CD14-positive monocyte (primary cell): ENCODE measurements around the gene KHDC4. TPM values are rescaled to one million over a fixed set of nuclear protein-coding genes. Genes with fewer than 3 reads are reported as not detected.

ENCODE experiments used
- DNase-seq, 3 donors: peaks; one replicate each; pipeline ENCODE4 v3.0.0-alpha.2; 2011 to 2022
- H2AFZ ChIP-seq: 2 replicates; pipeline ENCODE4 v1.6.0; 2012; ENCODE audit warnings: mild to moderate bottlenecking, low read depth, low read length, inconsistent platforms; ENCODE audit not compliant: insufficient read depth, poor library complexity, severe bottlenecking
- H3K27ac ChIP-seq, 2 donors: 1 replicate in 1 of 2; 2 replicates in 1 of 2; pipeline ENCODE4 v1.5.1; 2012 to 2013; ENCODE audit warnings: low read length in 2 of 2, control low read depth in 1 of 2, inconsistent platforms in 1 of 2, low read depth in 1 of 2, mild to moderate bottlenecking in 1 of 2
- H3K27me3 ChIP-seq, 2 donors: one replicate each; pipeline versions ENCODE4 v1.6.0 to v1.6.1; 2011 to 2013; ENCODE audit warnings: low read length in 2 of 2; ENCODE audit not compliant: control insufficient read depth in 2 of 2, insufficient read depth in 2 of 2
- H3K36me3 ChIP-seq, 2 donors: replicated peaks in 1 of 2; 1 replicate in 1 of 2; 2 replicates in 1 of 2; pipeline versions ENCODE4 v1.5.1 to v1.6.1; 2012 to 2013; ENCODE audit warnings: low read length in 2 of 2, control low read depth in 1 of 2, inconsistent platforms in 1 of 2, mild to moderate bottlenecking in 1 of 2; ENCODE audit not compliant: insufficient read depth in 2 of 2, control insufficient read depth in 1 of 2
- H3K4me1 ChIP-seq, 2 donors: 1 replicate in 1 of 2; 2 replicates in 1 of 2; pipeline versions ENCODE4 v1.5.1 to v1.6.1; 2012 to 2013; ENCODE audit warnings: low read length in 2 of 2, control low read depth in 1 of 2, inconsistent platforms in 1 of 2, mild to moderate bottlenecking in 1 of 2, moderate library complexity in 1 of 2; ENCODE audit not compliant: insufficient read depth in 2 of 2, control insufficient read depth in 1 of 2
- H3K4me2 ChIP-seq: replicated peaks from 2 replicates; pipeline ENCODE3; 2012; ENCODE audit warnings: low read length, moderate library complexity, mild to moderate bottlenecking; ENCODE audit not compliant: poor library complexity, severe bottlenecking; ENCODE audit errors: extremely low read depth
- H3K4me3 ChIP-seq, 3 experiments: fragments of 200-600 bp in 1 of 3; sonication (generic) in 1 of 3; replicated peaks in 1 of 3; 1 replicate in 2 of 3; 2 replicates in 1 of 3; pipeline ENCODE4 v1.5.1; 2011 to 2013; ENCODE audit warnings: low read length in 3 of 3, mild to moderate bottlenecking in 3 of 3, control low read depth in 2 of 3, low read depth in 2 of 3, inconsistent platforms in 1 of 3, moderate library complexity in 1 of 3
- H3K79me2 ChIP-seq: 2 replicates; pipeline ENCODE4 v1.6.0; 2012; ENCODE audit warnings: mild to moderate bottlenecking, control low read depth, inconsistent platforms, low read length, moderate library complexity; ENCODE audit not compliant: insufficient read depth
- H3K9ac ChIP-seq: 2 replicates; pipeline ENCODE4 v1.6.0; 2017; ENCODE audit warnings: low read length, mild to moderate bottlenecking; ENCODE audit not compliant: insufficient read depth, poor library complexity, severe bottlenecking
- H3K9me3 ChIP-seq, 2 donors: replicated peaks in 1 of 2; 1 replicate in 1 of 2; 2 replicates in 1 of 2; pipeline versions ENCODE4 v1.5.1 to v1.6.1; 2012 to 2013; ENCODE audit warnings: low read length in 2 of 2, control low read depth in 1 of 2; ENCODE audit not compliant: control insufficient read depth in 1 of 2, insufficient read depth in 1 of 2
- H4K20me1 ChIP-seq: 2 replicates; pipeline ENCODE4 v1.6.0; 2012; ENCODE audit warnings: mild to moderate bottlenecking, low read length, control low read depth, moderate library complexity; ENCODE audit not compliant: insufficient read depth
- H3K27ac Mint-ChIP-seq, 7 donors: one replicate each; pipeline ENCODE4 v1.8.0; 2020; ENCODE audit warnings: mild to moderate bottlenecking in 7 of 7, mixed read lengths in 7 of 7, moderate library complexity in 6 of 7, inconsistent platforms in 2 of 7
- H3K27me3 Mint-ChIP-seq, 3 donors: one replicate each; pipeline ENCODE4 v1.8.0; 2021 to 2022; ENCODE audit warnings: low read depth in 3 of 3, mild to moderate bottlenecking in 3 of 3, mixed read lengths in 3 of 3, moderate library complexity in 3 of 3, inconsistent platforms in 1 of 3
- H3K36me3 Mint-ChIP-seq, 2 donors: one replicate each; pipeline ENCODE4 v1.8.0; 2020; ENCODE audit warnings: mixed read lengths in 2 of 2, inconsistent platforms in 1 of 2, mild to moderate bottlenecking in 1 of 2
- H3K4me1 Mint-ChIP-seq: one replicate; pipeline ENCODE4 v1.8.0; 2020; ENCODE audit warnings: mild to moderate bottlenecking, mixed read lengths
- H3K4me3 Mint-ChIP-seq, 2 donors: one replicate each; pipeline ENCODE4 v1.8.0; 2020; ENCODE audit warnings: mild to moderate bottlenecking in 2 of 2, mixed read lengths in 2 of 2, moderate library complexity in 1 of 2
- H3K9me3 Mint-ChIP-seq, 7 donors: one replicate each; pipeline ENCODE4 v1.8.0; 2020 to 2022; ENCODE audit warnings: mixed read lengths in 7 of 7, mild to moderate bottlenecking in 6 of 7, moderate library complexity in 6 of 7, inconsistent platforms in 2 of 7
- CTCF ChIP-seq: fragments of 200-600 bp; IDR thresholded peaks from one replicate; pipeline ENCODE4 v1.8.0; 2022; ENCODE audit warnings: antibody characterized with exemption, mild to moderate bottlenecking
- WGBS: methylation state at CpG from one replicate; pipeline ENCODE4 v1.1.5; 2013; ENCODE audit warnings: missing lambda C conversion rate; ENCODE audit not compliant: insufficient coverage; 5-methylcytosine and 5-hydroxymethylcytosine counted together
- intact Hi-C, 2 donors: fragments of 100-400 bp; cut with micrococcal nuclease; formaldehyde crosslinking; loops; one replicate each; pipeline versions ENCODE4 v1.15.0 to v1.15.1; 2023
- polyA plus RNA-seq, 3 donors: library from polyadenylated mRNA; depleted of rRNA in 1 of 3; unstranded in 2 of 3; stranded (reverse) in 1 of 3; fragments of 300-500 nt in 2 of 3; fragments of >200 nt in 1 of 3; fragmentation: Illumina TruSeq in 2 of 3; gene quantifications; 1 replicate in 2 of 3; 2 replicates in 1 of 3; pipeline ENCODE4 v1.2.3, GENCODE V29; 2012 to 2021

KHDC4 gene
- polyA plus RNA-seq, 3 donors = 3.4 to 22.0 (median 3.5) TPM

- no peak for DNase-seq
- Histone ChIP-seq H3K9me3 (no peaks in the 10 kb centered on the region), H3K27ac (peak overlapping the region in 1 of 2 donors; percentile 18), H3K36me3 (peaks cover 94 to 99% of the 10 kb centered on the region in 2 donors), H3K27me3 (no peaks in the 10 kb centered on the region), H4K20me1 (peaks cover 96% of the 10 kb centered on the region), H3K4me3 (no peak overlapping the region), H2AFZ (no peak overlapping the region), H3K9ac (no peak overlapping the region), H3K4me2 (no peak overlapping the region), H3K4me1 (peaks cover 72 to 74% of the 10 kb centered on the region in 2 donors), H3K79me2 (peaks cover 99% of the 10 kb centered on the region)
- 100% methylated on average over 1 of the region's 7 CpGs for WGBS
- TF ChIP-seq CTCF = no peak
- H3K36me3 Mint-ChIP-seq = peaks cover 87 to 97% of the 10 kb centered on the region in 2 donors
- no peaks in the 10 kb centered on the region for H3K27me3 Mint-ChIP-seq
- H3K4me3 Mint-ChIP-seq = no peak overlapping the region
- peaks cover 68% of the 10 kb centered on the region for H3K4me1 Mint-ChIP-seq
- intact Hi-C loops = no loop called here
- peak overlapping the region in 4 of 7 donors; percentile 33 to 99 (median 44) for H3K27ac Mint-ChIP-seq
- H3K9me3 Mint-ChIP-seq = no peaks in the 10 kb centered on the region
Observed at GRCh38 chr1:155964193-155964592, 30.0 kb upstream of the KHDC4 start.

GRCh38 chr1:155962599-155963211 is 28.5 kb upstream of the KHDC4 start:
- Histone ChIP-seq H2AFZ (no peak overlapping the region), H3K4me2 (no peak overlapping the region), H3K27me3 (no peaks in the 10 kb centered on the region), H3K9me3 (no peaks in the 10 kb centered on the region), H3K27ac (peak overlapping the region; percentile 91 to 93), H3K4me1 (peaks cover 57 to 59% of the 10 kb centered on the region in 2 donors), H4K20me1 (peaks cover 96% of the 10 kb centered on the region), H3K79me2 (peaks cover 97% of the 10 kb centered on the region), H3K4me3 (peak overlapping the region in 1 of 3 experiments; percentile 8), H3K36me3 (peaks cover 95 to 99% of the 10 kb centered on the region in 2 donors), H3K9ac (no peak overlapping the region)
- peak in 2 of 3 donors; percentile 54 to 61 for DNase-seq
- WGBS = 81% methylated on average over 12 of the region's 18 CpGs
- Mint-ChIP-seq H3K36me3 (peaks cover 85 to 97% of the 10 kb centered on the region in 2 donors), H3K4me3 (no peak overlapping the region), H3K4me1 (peaks cover 54% of the 10 kb centered on the region), H3K27ac (peak overlapping the region; percentile 93 to 99 (median 97)), H3K9me3 (no peaks in the 10 kb centered on the region), H3K27me3 (no peaks in the 10 kb centered on the region)
- intact Hi-C loops = loop anchor here (2.0 kb wide), 2 partner anchors 14 to 28 kb away; no protein-coding TSS in a partner anchor
- no peak for TF ChIP-seq CTCF
